Loucy (cell line): ENCODE measurements around the gene YTHDF2.

Experiments used
- H2AFZ ChIP-seq: fragments of 200-600 bp; sonication (generic); 2 replicates; pipeline ENCODE4 v1.6.0; 2016; ENCODE audit warnings: antibody characterized with exemption, mild to moderate bottlenecking, low read length, moderate library complexity
- H3F3A ChIP-seq: fragments of 200-600 bp; 2 replicates; pipeline ENCODE4 v1.6.0; 2016; ENCODE audit warnings: antibody characterized with exemption, low read depth, mild to moderate bottlenecking
- H3K27me3 ChIP-seq: fragments of 200-600 bp; sonication (generic); 2 replicates; pipeline ENCODE4 v1.6.1; 2014; ENCODE audit warnings: low read length, mild to moderate bottlenecking; ENCODE audit not compliant: insufficient read depth, poor library complexity, severe bottlenecking
- H3K36me3 ChIP-seq: fragments of 200-600 bp; sonication (generic); 2 replicates; pipeline ENCODE4 v1.6.1; 2016; ENCODE audit warnings: low read length; ENCODE audit not compliant: insufficient read depth
- H3K4me1 ChIP-seq: fragments of 200-600 bp; sonication (generic); 2 replicates; pipeline ENCODE4 v1.5.1; 2014; ENCODE audit warnings: low read length, mild to moderate bottlenecking; ENCODE audit not compliant: insufficient read depth, poor library complexity, severe bottlenecking
- H3K4me2 ChIP-seq: fragments of 200-600 bp; sonication (generic); 2 replicates; pipeline ENCODE4 v1.6.0; 2014; ENCODE audit warnings: antibody characterized with exemption, low read length, low read depth, mild to moderate bottlenecking; ENCODE audit not compliant: poor library complexity, severe bottlenecking
- H3K4me3 ChIP-seq: fragments of 200-600 bp; sonication (generic); 2 replicates; pipeline ENCODE4 v1.5.1; 2014; ENCODE audit warnings: low read length, mild to moderate bottlenecking, mixed read lengths; ENCODE audit not compliant: poor library complexity, severe bottlenecking
- H3K79me2 ChIP-seq: fragments of 200-600 bp; sonication (generic); 2 replicates; pipeline ENCODE4 v1.6.1; 2014; ENCODE audit warnings: low read length; ENCODE audit not compliant: insufficient read depth
- H3K9ac ChIP-seq: fragments of 200-600 bp; sonication (generic); 2 replicates; pipeline ENCODE4 v1.6.0; 2014; ENCODE audit warnings: mild to moderate bottlenecking, low read depth, low read length, moderate library complexity; ENCODE audit not compliant: poor library complexity, severe bottlenecking
- H3K9me2 ChIP-seq: fragments of 200-600 bp; sonication (generic); replicated peaks from 2 replicates; pipeline ENCODE4 v1.6.1; 2016; ENCODE audit warnings: low read depth, low read length, mixed read lengths
- H3K9me3 ChIP-seq: fragments of 200-600 bp; sonication (generic); 2 replicates; pipeline ENCODE4 v1.6.1; 2014; ENCODE audit warnings: mild to moderate bottlenecking, antibody characterized with exemption, low read length, low read depth; ENCODE audit not compliant: insufficient read depth
- H4K20me1 ChIP-seq: fragments of 200-600 bp; sonication (generic); 2 replicates; pipeline ENCODE4 v1.6.0; 2014; ENCODE audit warnings: antibody characterized with exemption, low read length, mild to moderate bottlenecking; ENCODE audit not compliant: insufficient read depth, poor library complexity, severe bottlenecking
- EZH2phosphoT487 ChIP-seq: fragments of 200-600 bp; IDR thresholded peaks from 2 replicates; pipeline ENCODE4 v1.6.1; 2018; ENCODE audit warnings: antibody characterized with exemption, mild to moderate bottlenecking, moderate library complexity, borderline replicate concordance
- TF ChIP-seq, protein P1 (sequence below): fragments of 200-600 bp; sonication (generic); conservative IDR thresholded peaks from 2 replicates; pipeline ENCODE4 v1.5.1; 2014; ENCODE audit warnings: mild to moderate bottlenecking, antibody characterized with exemption, low read length

YTHDF2 gene

DNA sequence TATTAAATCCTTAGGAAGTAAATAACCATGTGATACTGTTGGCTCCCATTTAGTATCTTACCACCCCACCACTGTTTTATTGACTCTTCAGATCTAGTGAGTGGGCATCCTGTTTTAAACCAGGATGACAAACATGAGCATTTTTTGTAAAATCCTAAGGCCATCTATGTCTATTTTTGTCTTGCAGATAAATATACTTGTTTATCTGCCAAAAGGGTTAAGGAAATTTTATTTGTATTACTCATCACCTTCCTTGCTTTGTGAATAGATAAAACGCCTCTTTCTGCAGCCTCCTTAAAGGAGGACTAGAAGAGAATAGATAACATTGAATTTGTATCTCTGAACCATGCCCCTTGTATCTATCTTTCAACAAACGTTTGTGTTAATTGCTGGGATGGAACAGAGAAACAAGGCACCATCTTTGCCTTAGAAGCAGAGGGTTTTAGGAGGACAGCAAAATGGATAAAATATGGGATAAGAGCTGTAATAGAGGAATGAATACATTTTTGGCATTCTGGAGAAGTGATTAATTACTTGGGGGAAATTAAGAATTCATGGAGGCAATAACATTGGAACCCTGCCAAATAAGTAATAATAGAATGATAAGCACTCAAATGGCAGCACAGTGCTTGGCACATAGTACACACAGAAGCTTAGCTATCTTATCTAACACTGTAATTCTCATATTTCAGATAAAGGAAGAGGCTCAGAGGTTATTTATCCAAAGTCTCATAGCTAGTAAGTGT is 14.7 kb downstream of the YTHDF2 start:
- Histone ChIP-seq H3F3A (no peaks in the 10 kb centered on the region), H3K4me2 (peak overlapping the region; percentile 73), H3K36me3 (peaks cover 29% of the 10 kb centered on the region; the same call in 1 of the 2 replicates)

DNA sequence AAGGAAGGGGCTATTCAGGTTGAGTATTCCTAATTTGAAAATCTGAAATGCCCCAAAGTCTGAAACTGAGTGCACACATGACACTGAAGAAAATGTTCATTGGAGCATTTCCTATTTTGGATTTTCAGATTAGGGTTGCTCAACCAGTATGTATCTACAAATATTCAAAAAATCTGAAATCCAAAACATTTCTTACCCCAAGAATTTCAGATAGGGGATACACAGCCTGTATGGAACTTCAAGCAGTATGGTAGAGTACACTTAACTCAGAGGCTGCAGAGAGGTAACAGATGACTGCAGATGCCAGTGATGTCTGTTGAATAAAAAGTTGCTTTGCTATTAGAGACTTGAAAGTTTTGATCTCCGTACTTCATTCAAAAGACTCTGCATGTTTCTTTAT is 19.0 kb downstream of the YTHDF2 start:
- peak overlapping the region; percentile 22 for H3K9ac ChIP-seq
- peak overlapping the region; percentile 26 for H3K4me3 ChIP-seq
- peaks cover 100% of the 10 kb centered on the region for H3K79me2 ChIP-seq
- no peak for TF ChIP-seq EZH2phosphoT487
- TF ChIP-seq, protein P1, sequence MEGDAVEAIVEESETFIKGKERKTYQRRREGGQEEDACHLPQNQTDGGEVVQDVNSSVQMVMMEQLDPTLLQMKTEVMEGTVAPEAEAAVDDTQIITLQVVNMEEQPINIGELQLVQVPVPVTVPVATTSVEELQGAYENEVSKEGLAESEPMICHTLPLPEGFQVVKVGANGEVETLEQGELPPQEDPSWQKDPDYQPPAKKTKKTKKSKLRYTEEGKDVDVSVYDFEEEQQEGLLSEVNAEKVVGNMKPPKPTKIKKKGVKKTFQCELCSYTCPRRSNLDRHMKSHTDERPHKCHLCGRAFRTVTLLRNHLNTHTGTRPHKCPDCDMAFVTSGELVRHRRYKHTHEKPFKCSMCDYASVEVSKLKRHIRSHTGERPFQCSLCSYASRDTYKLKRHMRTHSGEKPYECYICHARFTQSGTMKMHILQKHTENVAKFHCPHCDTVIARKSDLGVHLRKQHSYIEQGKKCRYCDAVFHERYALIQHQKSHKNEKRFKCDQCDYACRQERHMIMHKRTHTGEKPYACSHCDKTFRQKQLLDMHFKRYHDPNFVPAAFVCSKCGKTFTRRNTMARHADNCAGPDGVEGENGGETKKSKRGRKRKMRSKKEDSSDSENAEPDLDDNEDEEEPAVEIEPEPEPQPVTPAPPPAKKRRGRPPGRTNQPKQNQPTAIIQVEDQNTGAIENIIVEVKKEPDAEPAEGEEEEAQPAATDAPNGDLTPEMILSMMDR: no peak
- H3K9me3 ChIP-seq: no peaks in the 10 kb centered on the region
- H4K20me1 ChIP-seq: peaks cover 100% of the 10 kb centered on the region
- H3K27me3 ChIP-seq: no peaks in the 10 kb centered on the region
- peak overlapping the region; percentile 44 for H3K4me2 ChIP-seq
- H3K9me2 ChIP-seq: no peaks in the 10 kb centered on the region
- H3K4me1 ChIP-seq: peaks cover 42% of the 10 kb centered on the region
- peaks cover 61% of the 10 kb centered on the region; the same call in 1 of the 2 replicates for H3K36me3 ChIP-seq
- H3F3A ChIP-seq: no peaks in the 10 kb centered on the region
- H2AFZ ChIP-seq: no peak overlapping the region

More for the DNA sequence above, 14.7 kb downstream of the YTHDF2 start:
- Histone ChIP-seq H3K9me3 (no peaks in the 10 kb centered on the region), H3K9me2 (no peaks in the 10 kb centered on the region), H3K4me1 (peaks cover 67% of the 10 kb centered on the region), H2AFZ (no peak overlapping the region), H4K20me1 (peaks cover 98% of the 10 kb centered on the region), H3K79me2 (peaks cover 100% of the 10 kb centered on the region), H3K27me3 (no peaks in the 10 kb centered on the region), H3K9ac (no peak overlapping the region), H3K4me3 (peak overlapping the region; percentile 60)
- TF ChIP-seq, protein P1: no peak
- TF ChIP-seq EZH2phosphoT487: no peak

DNA sequence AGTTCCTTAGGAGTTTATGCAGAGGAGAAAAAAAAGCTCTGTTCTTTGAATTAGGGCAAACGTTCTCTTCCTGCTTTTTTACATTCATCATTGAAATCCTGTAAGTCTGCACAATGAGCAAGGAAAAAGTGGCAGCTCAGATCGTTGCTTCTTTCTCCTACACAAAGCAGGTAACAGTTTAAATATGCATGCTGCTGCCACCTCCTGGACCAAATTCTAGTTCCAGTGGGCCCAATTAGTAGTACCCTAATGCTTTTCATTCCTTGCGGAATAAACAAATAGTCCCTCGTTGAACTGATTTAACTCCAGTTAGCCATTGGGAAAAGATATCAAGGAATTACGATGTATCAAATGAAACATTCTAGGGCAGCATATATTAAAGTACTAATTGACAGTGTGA is 20.1 kb downstream of the YTHDF2 start:
- Histone ChIP-seq H3K27me3 (no peaks in the 10 kb centered on the region), H3F3A (no peaks in the 10 kb centered on the region), H3K9me2 (no peaks in the 10 kb centered on the region), H3K79me2 (peaks cover 100% of the 10 kb centered on the region), H3K9me3 (no peaks in the 10 kb centered on the region), H3K4me1 (peaks cover 33% of the 10 kb centered on the region), H3K9ac (peak overlapping the region; percentile 22), H3K36me3 (peaks cover 62% of the 10 kb centered on the region; the same call in 1 of the 2 replicates), H3K4me2 (peak overlapping the region; percentile 44), H3K4me3 (peak overlapping the region; percentile 26), H2AFZ (no peak overlapping the region), H4K20me1 (peaks cover 100% of the 10 kb centered on the region)
- TF ChIP-seq, protein P1: peak; percentile 52
- no peak for TF ChIP-seq EZH2phosphoT487
